ENCODE results near the gene SPINT4.
"Not testable (repeated sequence)": the region's sequence is repeated elsewhere in the genome, so short reads cannot be mapped to it uniquely, and the experiment has no call there.

Gene SPINT4

DNA sequence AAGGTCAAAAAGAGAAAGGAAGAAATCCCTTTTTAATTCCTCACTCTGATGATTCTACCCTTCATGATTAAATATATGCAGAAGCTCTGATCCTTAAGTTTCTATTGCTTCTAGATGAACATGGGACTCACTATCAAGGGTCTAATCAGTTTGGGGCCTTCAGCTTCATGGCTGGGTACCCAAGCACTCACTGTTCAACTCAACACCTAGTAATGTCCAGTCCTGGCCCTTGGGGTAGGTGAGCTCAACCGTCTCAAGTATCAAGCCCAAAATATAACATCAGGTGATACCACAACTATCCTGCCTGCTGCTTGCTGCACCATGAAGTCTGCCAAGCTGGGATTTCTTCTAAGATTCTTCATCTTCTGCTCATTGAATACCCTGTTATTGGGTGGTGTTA lies at the start of gene SPINT4:
Gene SPINT4, plus strand, starts transcription at position 301 of the 400 bp plus-strand sequence. Its CDS starts 21 bp downstream, at position 322.
- Histone ChIP-seq H3K9me3 (ENCODE audit: low read length) (no peaks in the 10 kb centered on the region), H3K4me1 (ENCODE audit: insufficient read depth, low read length) (no peaks in the 10 kb centered on the region), H2AFZ (ENCODE audit: low read depth, low read length) (no peak within 1 kb of the TSS), H3K36me3 (ENCODE audit: insufficient read depth, low read length) (no peaks in the 10 kb centered on the region), H3K4me3 (ENCODE audit: low read length) (no peak within 1 kb of the TSS), H3K27me3 (ENCODE audit: insufficient read depth, low read length) (peaks cover 3% of the 10 kb centered on the region)

DNA sequence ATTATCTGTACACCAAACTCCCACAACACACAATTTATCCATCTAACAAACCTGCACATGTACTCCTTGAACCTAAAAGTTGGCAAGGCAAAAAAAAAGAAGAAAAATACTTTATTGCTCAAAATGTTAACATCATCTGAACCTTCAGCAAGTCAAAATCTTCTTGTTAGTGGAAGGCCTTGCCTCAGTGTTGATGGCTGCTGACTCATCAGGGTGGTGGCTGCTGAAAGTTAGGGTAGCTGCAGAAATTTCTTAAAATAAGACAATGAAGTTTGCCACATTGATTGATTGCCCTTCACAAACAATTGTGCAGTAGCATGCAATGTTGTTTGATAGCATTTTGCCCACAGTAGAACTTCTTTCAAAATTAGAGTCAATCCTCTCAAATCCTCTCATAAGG lies 49.4 kb upstream of the SPINT4 start:
- H3K4me3 ChIP-seq (ENCODE audit: low read length), result no peak overlapping the region
- no peak overlapping the region for H2AFZ ChIP-seq (ENCODE audit: low read depth, low read length)
- no peaks in the 10 kb centered on the region for H3K36me3 ChIP-seq (ENCODE audit: insufficient read depth, low read length)
- H3K4me1 ChIP-seq (ENCODE audit: insufficient read depth, low read length), result no peaks in the 10 kb centered on the region
- peaks cover 5% of the 10 kb centered on the region for H3K27me3 ChIP-seq (ENCODE audit: insufficient read depth, low read length)
- H3K9me3 ChIP-seq (ENCODE audit: low read length), result no peaks in the 10 kb centered on the region

DNA sequence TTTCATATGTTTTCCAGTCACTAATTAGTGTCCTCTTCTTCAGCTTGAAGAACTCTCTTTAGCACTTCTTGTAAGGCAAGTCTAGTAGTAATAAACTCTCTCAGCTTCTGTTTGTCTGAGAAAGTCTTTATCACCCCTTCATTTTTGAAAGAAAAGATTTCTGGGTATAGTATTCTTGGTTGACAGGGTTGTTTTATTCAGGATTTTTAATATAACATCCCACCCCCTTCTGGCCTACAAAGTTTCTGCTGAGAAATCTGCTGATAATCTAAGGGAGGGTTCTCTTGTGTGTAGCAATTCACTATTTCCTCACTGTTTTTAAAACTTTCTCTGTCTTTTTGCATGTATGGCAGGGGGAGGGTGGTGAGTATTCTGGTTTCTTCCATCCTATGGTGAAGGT lies 42.5 kb upstream of the SPINT4 start:
- no peaks in the 10 kb centered on the region for H3K4me1 ChIP-seq (ENCODE audit: insufficient read depth, low read length)
- H2AFZ ChIP-seq (ENCODE audit: low read depth, low read length), result no peak overlapping the region
- H3K36me3 ChIP-seq (ENCODE audit: insufficient read depth, low read length), result no peaks in the 10 kb centered on the region
- H3K4me3 ChIP-seq (ENCODE audit: low read length), result no peak overlapping the region
- H3K27me3 ChIP-seq (ENCODE audit: insufficient read depth, low read length), result no peaks in the 10 kb centered on the region
- no peaks in the 10 kb centered on the region for H3K9me3 ChIP-seq (ENCODE audit: low read length)

DNA sequence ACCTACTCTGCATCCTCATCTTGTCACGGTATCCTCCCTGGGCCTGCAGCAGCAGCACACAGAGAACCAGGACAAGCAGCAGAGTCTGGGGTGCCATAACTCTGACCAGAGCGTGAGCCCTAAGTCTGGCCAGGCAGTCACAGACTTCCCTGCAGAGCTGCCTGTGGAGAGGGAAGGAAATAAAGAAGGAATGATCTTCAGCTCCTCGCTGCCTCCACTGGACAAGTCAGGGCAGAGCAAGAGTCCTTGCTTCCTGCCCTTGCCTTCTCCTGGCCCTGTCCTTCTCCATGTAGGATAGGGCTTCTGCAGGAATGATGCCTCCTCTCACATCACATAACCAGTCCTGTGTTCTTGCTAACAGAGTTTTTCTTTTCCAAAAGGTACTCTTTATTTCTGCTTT lies 36.3 kb upstream of the SPINT4 start:
- no peaks in the 10 kb centered on the region for H3K4me1 ChIP-seq (ENCODE audit: insufficient read depth, low read length)
- no peak overlapping the region for H3K4me3 ChIP-seq (ENCODE audit: low read length)
- no peak overlapping the region for H2AFZ ChIP-seq (ENCODE audit: low read depth, low read length)
- no peaks in the 10 kb centered on the region for H3K27me3 ChIP-seq (ENCODE audit: insufficient read depth, low read length)
- H3K9me3 ChIP-seq (ENCODE audit: low read length), result no peaks in the 10 kb centered on the region
- no peaks in the 10 kb centered on the region for H3K36me3 ChIP-seq (ENCODE audit: insufficient read depth, low read length)

DNA sequence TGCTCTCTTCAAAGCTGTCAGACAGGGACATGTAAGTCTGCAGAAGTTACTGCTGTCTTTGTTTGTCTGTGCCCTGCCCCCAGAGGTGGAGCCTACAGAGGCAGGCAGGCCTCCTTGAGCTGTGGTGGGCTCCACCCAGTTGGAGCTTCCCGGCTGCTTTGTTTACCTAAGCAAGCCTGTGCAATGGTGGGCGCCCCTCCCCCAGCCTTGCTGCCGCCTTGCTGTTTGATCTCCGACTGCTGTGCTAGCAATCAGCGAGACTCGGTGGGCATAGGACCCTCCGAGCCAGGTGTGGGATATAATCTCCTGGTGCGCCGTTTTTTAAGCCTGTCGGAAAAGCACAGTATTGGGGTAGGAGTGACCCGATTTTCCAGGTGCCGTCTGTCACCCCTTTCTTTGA lies 28.8 kb upstream of the SPINT4 start:
- H3K36me3 ChIP-seq (ENCODE audit: insufficient read depth, low read length); H3K4me3 ChIP-seq (ENCODE audit: low read length); H3K27me3 ChIP-seq (ENCODE audit: insufficient read depth, low read length); H2AFZ ChIP-seq (ENCODE audit: low read depth, low read length); H3K4me1 ChIP-seq (ENCODE audit: insufficient read depth, low read length); H3K9me3 ChIP-seq (ENCODE audit: low read length): not testable (repeated sequence)

DNA sequence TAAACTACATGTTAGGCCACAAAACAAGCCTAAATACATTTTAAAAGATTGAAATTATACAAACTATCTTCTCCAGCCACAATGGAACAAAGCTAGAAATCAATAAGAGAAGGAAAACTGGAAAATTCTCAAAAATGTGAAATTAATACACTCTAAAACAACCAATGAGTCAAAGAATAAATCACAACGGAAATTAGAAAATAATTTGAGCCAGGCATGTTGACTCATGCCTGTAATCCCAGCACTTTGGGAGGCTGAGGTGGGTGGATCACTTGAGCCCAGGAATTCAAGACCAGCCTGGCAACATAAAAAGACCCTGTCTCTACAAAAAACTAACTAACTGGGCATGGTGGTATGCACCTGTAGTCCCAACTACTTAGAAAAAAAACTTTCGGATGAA lies 26.7 kb upstream of the SPINT4 start:
- Histone ChIP-seq H3K27me3 (ENCODE audit: insufficient read depth, low read length) (no peaks in the 10 kb centered on the region), H3K9me3 (ENCODE audit: low read length) (no peaks in the 10 kb centered on the region), H2AFZ (ENCODE audit: low read depth, low read length) (no peak overlapping the region), H3K4me1 (ENCODE audit: insufficient read depth, low read length) (no peaks in the 10 kb centered on the region), H3K36me3 (ENCODE audit: insufficient read depth, low read length) (no peaks in the 10 kb centered on the region), H3K4me3 (ENCODE audit: low read length) (no peak overlapping the region)

DNA sequence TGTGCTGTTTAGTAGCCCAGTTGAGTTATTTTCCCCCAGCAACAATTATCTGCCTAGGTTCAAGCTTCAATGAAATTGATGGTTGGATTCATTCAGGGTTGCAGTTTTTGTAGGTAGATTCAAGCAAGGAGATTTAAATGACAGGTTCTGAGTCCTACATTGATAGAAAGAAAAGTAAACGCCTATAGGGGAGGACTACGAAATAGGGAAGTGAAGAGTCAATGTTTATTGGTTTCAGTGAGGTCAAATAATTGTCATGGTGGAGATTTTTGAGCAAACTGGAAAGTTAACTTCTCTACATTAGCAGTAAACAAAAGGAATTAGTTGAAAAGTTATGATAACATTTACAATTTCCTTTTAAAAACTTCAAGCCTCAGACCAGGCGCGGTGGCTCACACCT lies 21.0 kb upstream of the SPINT4 start:
- Histone ChIP-seq H3K36me3 (ENCODE audit: insufficient read depth, low read length) (no peaks in the 10 kb centered on the region), H3K27me3 (ENCODE audit: insufficient read depth, low read length) (peaks cover 6% of the 10 kb centered on the region), H3K9me3 (ENCODE audit: low read length) (no peaks in the 10 kb centered on the region), H3K4me3 (ENCODE audit: low read length) (no peak overlapping the region), H2AFZ (ENCODE audit: low read depth, low read length) (no peak overlapping the region), H3K4me1 (ENCODE audit: insufficient read depth, low read length) (no peaks in the 10 kb centered on the region)

DNA sequence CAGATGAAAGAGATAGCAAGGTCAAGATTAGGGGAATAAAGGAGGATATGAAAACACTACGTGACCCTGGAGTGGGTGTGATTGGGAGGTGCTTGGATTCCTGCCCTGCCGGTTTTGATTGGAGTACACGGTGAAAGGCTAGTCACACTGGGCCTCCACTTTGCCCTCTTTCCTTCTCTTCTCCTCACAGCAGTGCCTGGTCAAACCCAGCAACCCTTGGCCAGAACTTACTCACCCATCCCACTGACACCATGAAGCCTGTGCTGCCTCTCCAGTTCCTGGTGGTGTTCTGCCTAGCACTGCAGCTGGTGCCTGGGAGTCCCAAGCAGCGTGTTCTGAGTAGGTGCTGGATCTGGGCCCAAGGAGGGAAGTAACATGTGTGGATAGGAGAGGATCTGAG lies 20.3 kb upstream of the SPINT4 start, which contains the start of gene WFDC13:
Gene WFDC13, plus strand, starts transcription at position 166 of the 400 bp plus-strand sequence. Its CDS starts 86 bp downstream, at position 252.
- H2AFZ ChIP-seq (ENCODE audit: low read depth, low read length), result no peak within 1 kb of the TSS
- H3K9me3 ChIP-seq (ENCODE audit: low read length), result no peaks in the 10 kb centered on the region
- H3K27me3 ChIP-seq (ENCODE audit: insufficient read depth, low read length), result peaks cover 6% of the 10 kb centered on the region
- no peak within 1 kb of the TSS for H3K4me3 ChIP-seq (ENCODE audit: low read length)
- no peaks in the 10 kb centered on the region for H3K4me1 ChIP-seq (ENCODE audit: insufficient read depth, low read length)
- no peaks in the 10 kb centered on the region for H3K36me3 ChIP-seq (ENCODE audit: insufficient read depth, low read length)

DNA sequence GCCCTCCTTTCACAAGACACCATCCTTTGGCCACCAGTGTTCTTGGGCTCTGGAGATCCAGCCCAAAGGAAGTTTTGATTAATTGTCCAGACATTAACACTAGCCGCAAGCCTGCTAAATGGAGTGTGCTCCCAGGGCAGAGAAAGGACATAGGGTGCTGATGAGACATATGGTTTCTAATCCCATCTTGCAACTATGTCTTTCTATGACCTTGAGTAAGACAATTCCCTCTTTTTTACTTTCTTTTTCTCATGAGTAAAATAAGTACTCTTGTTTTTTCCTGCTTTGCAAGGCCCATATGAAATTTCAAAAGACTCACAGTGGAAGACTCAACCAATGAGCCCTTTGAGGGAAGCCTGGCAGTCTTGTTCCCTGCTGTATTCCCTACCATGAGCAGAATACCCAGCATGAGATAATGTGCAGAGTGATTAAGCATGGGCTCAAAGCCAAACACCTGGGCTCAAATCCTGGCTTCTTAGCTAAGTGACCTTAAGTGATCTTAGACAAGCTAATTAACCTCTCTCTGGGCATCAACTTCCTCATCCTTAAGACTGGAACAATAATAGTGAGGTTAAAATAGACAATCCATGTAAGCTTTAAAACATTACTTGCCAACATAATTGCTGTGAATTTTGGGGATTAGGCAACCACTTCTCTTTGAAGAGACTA lies 17.0 kb upstream of the SPINT4 start, which contains the start of gene WFDC10B:
Gene WFDC10B, minus strand, starts transcription at position 51 of the 669 bp plus-strand sequence. CDS start 19,027 bp downstream, outside the sequence.
- no peaks in the 10 kb centered on the region for H3K9me3 ChIP-seq (ENCODE audit: low read length)
- H3K36me3 ChIP-seq (ENCODE audit: insufficient read depth, low read length), result no peaks in the 10 kb centered on the region
- H2AFZ ChIP-seq (ENCODE audit: low read depth, low read length), result no peak within 1 kb of the TSS
- H3K4me3 ChIP-seq (ENCODE audit: low read length), result no peak within 1 kb of the TSS
- no peaks in the 10 kb centered on the region for H3K4me1 ChIP-seq (ENCODE audit: insufficient read depth, low read length)
- peaks cover 6% of the 10 kb centered on the region for H3K27me3 ChIP-seq (ENCODE audit: insufficient read depth, low read length)

DNA sequence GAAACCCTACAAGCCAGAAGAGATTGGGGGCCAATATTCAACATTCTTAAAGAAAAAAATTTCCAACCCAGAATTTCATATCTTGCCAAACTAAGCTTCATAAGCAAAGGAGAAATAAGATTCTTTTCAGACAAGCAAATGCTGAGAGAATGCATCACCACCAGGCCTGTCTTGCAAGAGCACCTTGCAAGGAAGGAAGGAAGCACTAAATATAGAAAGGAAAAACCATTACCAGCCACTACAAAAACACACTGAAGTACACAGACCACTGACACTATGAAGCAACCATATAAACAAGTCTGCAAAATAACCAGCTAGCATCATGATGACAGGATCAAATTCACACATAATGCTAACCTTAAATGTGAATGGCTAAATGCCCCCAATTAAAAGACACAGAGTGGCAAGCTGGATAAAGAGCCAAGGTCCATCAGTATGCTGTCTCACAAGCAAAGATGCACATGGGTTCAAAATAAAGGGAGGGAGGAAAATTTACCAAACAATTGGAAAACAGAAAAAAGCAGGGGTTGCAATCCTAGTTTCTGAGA lies 5.9 kb upstream of the SPINT4 start:
- H3K4me3 ChIP-seq (ENCODE audit: low read length); H3K36me3 ChIP-seq (ENCODE audit: insufficient read depth, low read length); H3K4me1 ChIP-seq (ENCODE audit: insufficient read depth, low read length); H3K27me3 ChIP-seq (ENCODE audit: insufficient read depth, low read length); H3K9me3 ChIP-seq (ENCODE audit: low read length); H2AFZ ChIP-seq (ENCODE audit: low read depth, low read length): not testable (repeated sequence)

DNA sequence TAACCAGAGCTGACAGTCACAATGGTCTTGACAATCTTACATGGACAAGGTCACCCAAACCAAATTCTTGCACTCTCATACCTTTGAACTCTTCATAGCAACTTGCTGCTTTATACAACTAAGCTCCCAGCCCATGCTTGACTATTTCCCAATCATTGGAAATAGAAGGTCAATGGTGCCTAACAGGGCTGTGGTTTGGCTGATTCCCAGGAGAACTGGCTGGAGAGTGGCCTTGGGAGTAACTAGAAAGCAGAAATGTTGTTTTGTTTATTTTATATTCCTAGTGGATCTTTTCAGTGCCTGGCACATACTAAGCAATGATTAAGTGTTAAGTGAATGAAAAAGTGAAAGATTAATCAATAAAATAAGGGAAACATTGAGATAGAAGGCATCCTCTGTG lies 3.0 kb downstream of the SPINT4 start:
- Histone ChIP-seq H3K4me1 (ENCODE audit: insufficient read depth, low read length) (no peaks in the 10 kb centered on the region), H3K9me3 (ENCODE audit: low read length) (no peaks in the 10 kb centered on the region), H3K36me3 (ENCODE audit: insufficient read depth, low read length) (no peaks in the 10 kb centered on the region), H3K4me3 (ENCODE audit: low read length) (no peak overlapping the region), H2AFZ (ENCODE audit: low read depth, low read length) (no peak overlapping the region), H3K27me3 (ENCODE audit: insufficient read depth, low read length) (peaks cover 3% of the 10 kb centered on the region)

DNA sequence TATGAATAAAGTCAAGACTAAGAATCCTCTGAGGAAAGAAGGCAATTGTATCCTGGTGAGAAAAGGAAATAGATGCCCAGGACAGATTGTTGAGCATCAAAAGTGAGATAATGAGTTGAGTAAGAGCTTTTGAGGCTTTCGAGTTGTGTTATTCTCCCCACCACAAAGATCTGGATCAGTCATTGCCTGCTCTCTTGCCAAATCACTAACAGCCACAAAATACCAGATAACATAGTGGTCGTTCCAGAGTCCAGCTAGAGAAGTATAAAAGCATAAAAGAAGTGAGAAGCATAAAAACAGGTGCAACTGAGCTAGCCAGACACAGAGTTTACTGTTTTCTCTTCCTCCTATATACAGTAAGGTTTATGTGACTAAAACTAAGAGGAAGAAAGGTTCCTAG lies 4.9 kb downstream of the SPINT4 start:
- Histone ChIP-seq H2AFZ (ENCODE audit: low read depth, low read length) (no peak overlapping the region), H3K4me3 (ENCODE audit: low read length) (no peak overlapping the region), H3K9me3 (ENCODE audit: low read length) (no peaks in the 10 kb centered on the region), H3K27me3 (ENCODE audit: insufficient read depth, low read length) (peaks cover 3% of the 10 kb centered on the region), H3K36me3 (ENCODE audit: insufficient read depth, low read length) (no peaks in the 10 kb centered on the region), H3K4me1 (ENCODE audit: insufficient read depth, low read length) (no peaks in the 10 kb centered on the region)

DNA sequence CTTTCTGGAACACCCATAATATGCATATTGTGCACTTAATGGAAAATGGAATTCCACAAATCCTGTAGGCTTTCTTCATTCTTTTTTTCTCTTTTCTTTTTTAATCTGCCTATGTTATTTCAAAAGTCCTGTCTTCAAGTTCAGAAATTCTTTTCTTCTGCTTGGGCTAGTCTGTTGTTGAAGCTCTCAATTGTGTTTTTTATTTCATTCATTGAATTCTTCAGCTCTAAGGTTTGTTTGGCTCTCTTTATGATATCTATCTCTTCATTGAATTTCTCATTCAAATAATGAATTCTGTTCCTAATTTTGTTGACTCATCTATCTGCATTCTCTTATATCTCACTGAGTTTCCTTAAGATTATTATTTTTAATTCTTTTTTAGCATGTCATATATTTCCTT lies 10.1 kb downstream of the SPINT4 start:
- no peaks in the 10 kb centered on the region for H3K9me3 ChIP-seq (ENCODE audit: low read length)
- no peak overlapping the region for H2AFZ ChIP-seq (ENCODE audit: low read depth, low read length)
- H3K4me1 ChIP-seq (ENCODE audit: insufficient read depth, low read length), result no peaks in the 10 kb centered on the region
- H3K36me3 ChIP-seq (ENCODE audit: insufficient read depth, low read length), result no peaks in the 10 kb centered on the region
- no peak overlapping the region for H3K4me3 ChIP-seq (ENCODE audit: low read length)
- H3K27me3 ChIP-seq (ENCODE audit: insufficient read depth, low read length), result no peaks in the 10 kb centered on the region

DNA sequence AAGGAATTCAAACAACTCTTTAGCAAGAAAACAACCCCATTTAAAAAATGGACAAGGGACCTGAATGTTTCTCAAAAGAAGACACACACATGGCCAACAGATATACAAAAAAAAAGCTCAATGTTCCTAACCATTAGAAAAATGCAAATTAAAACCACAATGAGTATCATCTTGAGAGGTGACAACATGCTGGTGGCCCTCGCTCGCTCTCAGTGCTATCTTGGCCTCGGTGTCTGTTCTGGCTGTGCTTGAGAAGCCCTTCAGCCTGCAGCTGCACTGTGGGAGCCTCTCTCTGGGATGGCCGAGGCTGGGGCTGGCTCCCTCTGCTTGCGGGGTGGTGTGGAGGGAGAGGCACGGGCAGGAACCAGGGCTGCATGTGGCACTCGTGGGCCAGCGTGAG lies 13.4 kb downstream of the SPINT4 start:
- H3K4me1 ChIP-seq (ENCODE audit: insufficient read depth, low read length), result no peaks in the 10 kb centered on the region
- no peak overlapping the region for H3K4me3 ChIP-seq (ENCODE audit: low read length)
- H3K9me3 ChIP-seq (ENCODE audit: low read length), result no peaks in the 10 kb centered on the region
- H3K36me3 ChIP-seq (ENCODE audit: insufficient read depth, low read length), result no peaks in the 10 kb centered on the region
- no peaks in the 10 kb centered on the region for H3K27me3 ChIP-seq (ENCODE audit: insufficient read depth, low read length)
- no peak overlapping the region for H2AFZ ChIP-seq (ENCODE audit: low read depth, low read length)

All from neuron (in vitro differentiated cells).